Fibroblast of lung (primary cell): ENCODE results near the gene AGA.

ENCODE experiments used
- EZH2 ChIP-seq: IDR thresholded peaks from 2 replicates; pipeline ENCODE4 v1.5.1; 2012; ENCODE audit warnings: low read length, control low read depth, mild to moderate bottlenecking; ENCODE audit errors: missing control alignments
- TF ChIP-seq, protein P1 (sequence below), 2 donors: IDR thresholded peaks in 1 of 2; conservative IDR thresholded peaks in 1 of 2; 1 replicate in 1 of 2; 2 replicates in 1 of 2; pipeline ENCODE4 v1.5.1; 2011 to 2012; ENCODE audit warnings: low read length in 2 of 2, control low read depth in 1 of 2, inconsistent platforms in 1 of 2, low read depth in 1 of 2, mild to moderate bottlenecking in 1 of 2

DNA sequence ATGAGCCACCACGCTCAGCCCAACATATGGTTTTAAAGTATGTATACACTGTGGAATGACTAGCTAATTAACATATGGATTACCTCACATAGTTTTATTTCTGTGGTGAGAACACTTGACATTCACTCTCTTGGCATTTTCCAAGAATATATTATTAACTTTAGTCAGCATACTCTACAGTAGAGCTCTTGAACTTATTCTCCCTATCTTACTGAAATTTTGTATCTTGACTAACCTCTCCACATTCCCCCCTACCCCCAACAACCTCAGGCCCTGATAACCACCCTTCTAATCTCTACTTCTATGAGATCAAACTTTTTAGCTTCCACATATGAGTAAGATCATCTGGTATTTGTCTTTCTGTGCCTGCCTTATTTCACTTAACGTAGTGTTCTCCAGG lies 38.6 kb upstream of the AGA start:
- TF ChIP-seq, protein P1, sequence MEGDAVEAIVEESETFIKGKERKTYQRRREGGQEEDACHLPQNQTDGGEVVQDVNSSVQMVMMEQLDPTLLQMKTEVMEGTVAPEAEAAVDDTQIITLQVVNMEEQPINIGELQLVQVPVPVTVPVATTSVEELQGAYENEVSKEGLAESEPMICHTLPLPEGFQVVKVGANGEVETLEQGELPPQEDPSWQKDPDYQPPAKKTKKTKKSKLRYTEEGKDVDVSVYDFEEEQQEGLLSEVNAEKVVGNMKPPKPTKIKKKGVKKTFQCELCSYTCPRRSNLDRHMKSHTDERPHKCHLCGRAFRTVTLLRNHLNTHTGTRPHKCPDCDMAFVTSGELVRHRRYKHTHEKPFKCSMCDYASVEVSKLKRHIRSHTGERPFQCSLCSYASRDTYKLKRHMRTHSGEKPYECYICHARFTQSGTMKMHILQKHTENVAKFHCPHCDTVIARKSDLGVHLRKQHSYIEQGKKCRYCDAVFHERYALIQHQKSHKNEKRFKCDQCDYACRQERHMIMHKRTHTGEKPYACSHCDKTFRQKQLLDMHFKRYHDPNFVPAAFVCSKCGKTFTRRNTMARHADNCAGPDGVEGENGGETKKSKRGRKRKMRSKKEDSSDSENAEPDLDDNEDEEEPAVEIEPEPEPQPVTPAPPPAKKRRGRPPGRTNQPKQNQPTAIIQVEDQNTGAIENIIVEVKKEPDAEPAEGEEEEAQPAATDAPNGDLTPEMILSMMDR (conservative IDR thresholded peaks at IDR 0.05 in 1 of 2, IDR thresholded peaks at IDR 0.05 in 1 of 2; ENCODE audit: low read depth in 1 of 2, low read length in 2 of 2): no peak
- TF ChIP-seq EZH2: no peak
